GM18517 (cell line): ENCODE results near the gene UBE2G2.

Source experiments
- ATAC-seq: cut with Tn5 transposase; IDR thresholded peaks from one replicate; pipeline ENCODE4 v1.9.1; 2021; ENCODE audit warnings: mild to moderate bottlenecking, moderate library complexity; ENCODE audit not compliant: unreplicated experiment

Gene UBE2G2

GRCh38 chr21:44766818-44767354 lies 34.7 kb downstream of the UBE2G2 start:
- no peak for ATAC-seq

- no peak for ATAC-seq
These were observed 35.4 kb downstream of the UBE2G2 start for GRCh38 chr21:44766014-44766817.

GRCh38 chr21:44765231-44766013 lies 36.2 kb downstream of the UBE2G2 start:
- ATAC-seq, result no peak

GRCh38 chr21:44764319-44765230 lies 37.0 kb downstream of the UBE2G2 start:
- no peak for ATAC-seq

- no peak for ATAC-seq
These were observed 37.9 kb downstream of the UBE2G2 start for GRCh38 chr21:44763451-44764318.

- ATAC-seq, result no peak
These were observed 38.6 kb downstream of the UBE2G2 start for GRCh38 chr21:44763050-44763378.

- ATAC-seq, result no peak
These were observed 39.2 kb downstream of the UBE2G2 start for GRCh38 chr21:44762221-44763049.

GRCh38 chr21:44761747-44762208 lies 39.8 kb downstream of the UBE2G2 start:
- no peak for ATAC-seq

- no peak for ATAC-seq
These were observed 40.5 kb downstream of the UBE2G2 start for GRCh38 chr21:44761011-44761729.

GRCh38 chr21:44760376-44760775 lies 41.2 kb downstream of the UBE2G2 start:
- no peak for ATAC-seq

GRCh38 chr21:44759628-44760285 lies 41.9 kb downstream of the UBE2G2 start:
- ATAC-seq, result no peak

GRCh38 chr21:44758781-44759627 lies 42.6 kb downstream of the UBE2G2 start:
- ATAC-seq, result no peak

GRCh38 chr21:44758141-44758561 lies 43.5 kb downstream of the UBE2G2 start:
- ATAC-seq, result no peak

- no peak for ATAC-seq
These were observed 43.9 kb downstream of the UBE2G2 start for GRCh38 chr21:44757731-44758130.

- ATAC-seq, result no peak
These were observed 45.0 kb downstream of the UBE2G2 start for GRCh38 chr21:44756423-44757185.

- no peak for ATAC-seq
These were observed 46.4 kb downstream of the UBE2G2 start for GRCh38 chr21:44755227-44755626.
